Brain pericyte (primary cell): ENCODE data around the gene RAMACL.
"Not testable (repeated sequence)": the region's sequence is repeated elsewhere in the genome, so short reads cannot be mapped to it uniquely, and the experiment has no call there.

ENCODE experiments used
- DNase-seq: peaks from one replicate; pipeline ENCODE4 v3.0.0-alpha.2; 2012; ENCODE audit warnings: low read depth, low spot score

Gene RAMACL

GRCh38 chr6:166556863-166557322, 29.6 kb downstream of the RAMACL start:
- peak; percentile 91 for DNase-seq

GRCh38 chr6:166556336-166556735, 30.1 kb downstream of the RAMACL start:
- no peak for DNase-seq

GRCh38 chr6:166555086-166555485, 31.4 kb downstream of the RAMACL start:
- no peak for DNase-seq

- no peak for DNase-seq
These were observed 32.2 kb downstream of the RAMACL start for GRCh38 chr6:166554316-166554715.

- peak; percentile 75 for DNase-seq
These were observed 32.8 kb downstream of the RAMACL start for GRCh38 chr6:166553563-166554271.

GRCh38 chr6:166552600-166552999, 33.9 kb downstream of the RAMACL start:
- no peak for DNase-seq

GRCh38 chr6:166551754-166552495, 34.6 kb downstream of the RAMACL start:
- DNase-seq: no peak

- DNase-seq: no peak
These were observed 39.8 kb downstream of the RAMACL start for GRCh38 chr6:166546653-166547052.

- DNase-seq: no peak
These were observed 41.1 kb downstream of the RAMACL start for GRCh38 chr6:166545156-166546034.

GRCh38 chr6:166544296-166544605, 42.2 kb downstream of the RAMACL start:
- DNase-seq: no peak

- DNase-seq: no peak
These were observed 42.7 kb downstream of the RAMACL start for GRCh38 chr6:166543603-166544295.

GRCh38 chr6:166542580-166542912, 43.9 kb downstream of the RAMACL start:
- no peak for DNase-seq

- DNase-seq: no peak
These were observed 44.5 kb downstream of the RAMACL start for GRCh38 chr6:166541876-166542579.

GRCh38 chr6:166541366-166541765, 45.1 kb downstream of the RAMACL start:
- no peak for DNase-seq

- no peak for DNase-seq
These were observed 45.7 kb downstream of the RAMACL start for GRCh38 chr6:166540631-166541331.

GRCh38 chr6:166539543-166539942, 46.9 kb downstream of the RAMACL start:
- no peak for DNase-seq

- not testable (repeated sequence) for DNase-seq
These were observed 47.5 kb downstream of the RAMACL start for GRCh38 chr6:166539011-166539385.

- no peak for DNase-seq
These were observed 48.0 kb downstream of the RAMACL start for GRCh38 chr6:166538297-166539010.

- no peak for DNase-seq
These were observed 51.6 kb downstream of the RAMACL start for GRCh38 chr6:166534658-166535406.
